ENCODE data around the gene WSCD1.

DNA sequence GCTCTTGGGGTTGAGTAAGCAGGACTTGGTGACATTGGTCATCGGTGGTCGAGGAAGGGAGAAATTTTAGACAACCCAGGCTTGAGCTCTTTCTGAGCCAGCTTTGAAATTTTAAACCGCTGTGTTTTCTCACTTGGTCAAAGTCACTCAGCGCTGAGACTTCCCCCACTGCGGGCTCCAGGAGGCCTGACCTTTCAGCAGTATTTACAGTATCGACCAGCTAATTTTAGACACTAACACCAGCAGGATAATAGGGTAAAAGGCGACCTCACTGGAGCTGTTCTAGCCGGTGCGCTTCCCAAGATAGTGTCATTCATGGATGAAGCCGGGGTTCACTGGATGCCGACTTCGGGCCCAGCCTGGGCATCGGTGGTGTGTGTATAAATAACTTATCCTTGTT lies 29.7 kb upstream of the WSCD1 start:
- TF ChIP-seq, protein P1, sequence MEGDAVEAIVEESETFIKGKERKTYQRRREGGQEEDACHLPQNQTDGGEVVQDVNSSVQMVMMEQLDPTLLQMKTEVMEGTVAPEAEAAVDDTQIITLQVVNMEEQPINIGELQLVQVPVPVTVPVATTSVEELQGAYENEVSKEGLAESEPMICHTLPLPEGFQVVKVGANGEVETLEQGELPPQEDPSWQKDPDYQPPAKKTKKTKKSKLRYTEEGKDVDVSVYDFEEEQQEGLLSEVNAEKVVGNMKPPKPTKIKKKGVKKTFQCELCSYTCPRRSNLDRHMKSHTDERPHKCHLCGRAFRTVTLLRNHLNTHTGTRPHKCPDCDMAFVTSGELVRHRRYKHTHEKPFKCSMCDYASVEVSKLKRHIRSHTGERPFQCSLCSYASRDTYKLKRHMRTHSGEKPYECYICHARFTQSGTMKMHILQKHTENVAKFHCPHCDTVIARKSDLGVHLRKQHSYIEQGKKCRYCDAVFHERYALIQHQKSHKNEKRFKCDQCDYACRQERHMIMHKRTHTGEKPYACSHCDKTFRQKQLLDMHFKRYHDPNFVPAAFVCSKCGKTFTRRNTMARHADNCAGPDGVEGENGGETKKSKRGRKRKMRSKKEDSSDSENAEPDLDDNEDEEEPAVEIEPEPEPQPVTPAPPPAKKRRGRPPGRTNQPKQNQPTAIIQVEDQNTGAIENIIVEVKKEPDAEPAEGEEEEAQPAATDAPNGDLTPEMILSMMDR (IDR thresholded peaks at IDR 0.05; ENCODE audit: low read depth, low read length, poor library complexity, severe bottlenecking) = no peak
- TF ChIP-seq EZH2phosphoT487 (IDR thresholded peaks at IDR 0.05; ENCODE audit: borderline replicate concordance, low read length) = no peak

Data from DOHH2 (cell line).